Stimulated activated CD4-positive, alpha-beta T cell treated with anti-CD3 and anti-CD28 coated beads, Interleukin-4, amount 100 ng/mL, for 1 hour (primary cell): ENCODE results near the gene KIAA0232.
"Not testable (repeated sequence)": the region's sequence is repeated elsewhere in the genome, so short reads cannot be mapped to it uniquely, and the experiment has no call there.

ENCODE experiments used
- DNase-seq: peaks from one replicate; pipeline ENCODE4 v3.0.0-alpha.2; 2020

The KIAA0232 gene

DNA sequence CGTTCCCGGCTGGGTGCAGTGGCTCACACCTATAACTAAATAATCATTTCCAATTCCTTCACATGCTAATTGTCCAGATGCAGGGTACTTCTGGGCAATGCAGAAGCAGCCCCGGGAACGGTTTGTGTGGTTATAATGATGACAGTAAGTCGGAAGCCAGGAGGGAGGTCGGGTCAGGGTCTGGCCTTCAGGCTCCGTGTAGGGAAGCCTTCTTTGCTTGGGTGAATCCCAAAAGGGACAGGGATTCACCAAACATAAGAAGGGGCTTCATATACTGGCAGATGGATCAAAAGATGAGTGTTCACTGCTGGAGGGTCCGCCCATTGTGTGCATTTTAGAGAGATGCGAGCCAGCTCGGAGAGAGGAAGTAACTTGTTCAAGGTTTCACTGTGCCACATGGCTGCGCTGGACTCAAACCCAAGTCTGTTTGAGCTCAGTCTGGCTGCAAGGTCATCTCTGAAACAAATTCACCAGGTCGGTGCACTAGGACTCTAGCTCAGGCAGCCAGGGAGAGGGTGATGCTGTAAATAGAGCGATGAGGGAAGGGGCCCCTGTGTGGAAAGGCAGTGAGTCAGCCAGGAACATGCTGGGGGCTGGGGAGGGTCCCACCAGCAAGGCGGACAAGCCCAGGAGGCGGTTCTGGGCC lies 4.8 kb upstream of the KIAA0232 start:
- DNase-seq, result no peak

DNA sequence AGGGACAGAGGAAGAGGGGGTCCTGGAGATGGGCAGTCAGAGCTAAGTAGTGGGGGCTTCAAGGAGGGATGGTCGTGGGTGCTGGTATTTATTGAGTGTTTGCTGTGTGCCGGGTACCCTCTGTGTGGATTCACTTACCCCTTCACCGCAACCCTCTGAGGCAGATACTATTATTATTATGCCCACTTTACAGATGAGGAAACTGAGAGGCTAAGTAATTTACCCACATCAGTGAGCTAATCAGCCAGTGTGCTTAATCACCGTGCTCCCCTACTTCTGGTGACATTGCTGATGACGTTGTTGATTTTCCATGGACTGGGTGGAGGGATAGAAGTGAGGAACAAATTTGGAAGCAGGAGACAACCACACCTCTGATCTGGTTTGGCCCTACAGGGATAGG lies 4.1 kb upstream of the KIAA0232 start:
- no peak for DNase-seq

DNA sequence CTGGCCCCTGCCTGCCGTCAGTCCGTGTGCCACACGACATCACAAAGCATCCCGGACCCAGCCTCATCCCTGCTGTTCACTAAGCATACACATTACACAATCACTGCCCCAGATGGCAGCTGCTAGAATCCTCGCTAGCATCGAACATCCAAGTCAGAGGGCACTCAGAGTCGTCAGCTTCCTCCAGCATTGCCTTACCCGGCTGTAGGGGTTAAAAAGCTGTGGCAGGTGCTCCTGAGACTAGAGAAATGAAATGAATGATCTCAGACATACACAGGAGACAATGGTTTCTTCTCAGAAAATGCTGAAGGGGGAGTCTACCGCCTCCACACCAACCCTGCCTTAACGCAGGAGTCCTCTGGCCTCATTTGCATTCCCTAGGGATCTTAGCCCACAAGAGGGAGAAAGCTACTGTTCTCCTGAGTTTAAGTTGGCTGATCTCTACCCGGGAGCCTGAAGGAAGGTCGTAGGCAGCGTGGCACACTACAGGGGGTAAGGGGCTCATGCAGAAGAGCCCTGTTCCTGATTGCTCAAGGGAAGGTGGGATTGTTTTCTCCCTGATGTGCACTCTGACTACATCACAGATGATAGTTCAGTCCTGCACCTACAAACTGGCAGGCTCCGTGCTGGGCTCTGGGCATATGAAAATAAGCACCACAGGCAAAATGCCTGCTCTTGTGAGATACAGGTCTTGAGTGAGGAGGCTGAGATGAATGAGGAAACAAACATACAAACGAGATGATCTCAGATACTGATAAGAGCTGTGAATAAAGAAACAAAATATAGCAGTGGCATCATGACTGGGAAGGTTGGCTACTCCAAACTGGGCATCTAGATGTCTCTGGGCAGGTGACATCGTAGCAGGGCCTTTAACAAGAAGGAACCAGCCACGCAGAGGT lies 2.6 kb upstream of the KIAA0232 start:
- no peak for DNase-seq

DNA sequence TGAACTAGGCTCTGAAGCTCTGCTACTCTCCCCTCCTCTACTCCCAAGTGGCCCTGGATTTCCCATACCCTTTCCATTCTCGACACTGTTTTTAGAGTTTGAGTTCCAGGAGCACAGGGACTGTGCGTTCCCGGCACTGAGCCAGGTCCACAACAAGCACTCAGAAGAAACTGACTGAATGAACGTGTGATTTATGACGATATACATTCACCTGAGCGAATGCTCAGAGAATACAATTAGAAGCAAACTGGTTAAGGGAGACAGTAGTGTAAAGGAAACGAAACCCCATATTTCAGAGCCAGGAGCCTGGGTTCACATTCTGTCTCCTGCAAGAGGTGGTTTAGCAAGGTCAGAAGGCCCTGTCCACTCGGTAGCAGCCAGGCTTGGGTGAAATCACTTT lies 1.4 kb upstream of the KIAA0232 start:
- DNase-seq, result no peak

DNA sequence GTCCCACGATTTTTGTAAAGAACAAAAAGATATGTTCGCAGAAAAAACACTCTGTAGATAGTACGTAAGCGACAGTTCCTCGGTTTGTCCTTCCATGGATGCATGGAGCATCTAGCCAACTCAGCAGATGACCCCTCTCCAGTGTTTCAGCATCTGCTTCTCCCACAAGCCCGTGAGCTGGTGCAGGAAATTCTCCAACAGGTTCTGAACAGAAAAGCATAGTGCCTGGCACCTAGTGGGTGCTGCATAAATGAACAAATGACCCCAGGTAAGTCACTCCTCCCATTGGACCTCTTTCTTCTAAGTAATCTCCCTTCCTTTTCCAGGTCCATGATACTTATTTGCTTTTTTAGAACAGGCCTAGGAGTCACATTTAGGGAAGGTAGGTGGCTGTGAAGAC lies 966 bp upstream of the KIAA0232 start:
- no peak for DNase-seq

DNA sequence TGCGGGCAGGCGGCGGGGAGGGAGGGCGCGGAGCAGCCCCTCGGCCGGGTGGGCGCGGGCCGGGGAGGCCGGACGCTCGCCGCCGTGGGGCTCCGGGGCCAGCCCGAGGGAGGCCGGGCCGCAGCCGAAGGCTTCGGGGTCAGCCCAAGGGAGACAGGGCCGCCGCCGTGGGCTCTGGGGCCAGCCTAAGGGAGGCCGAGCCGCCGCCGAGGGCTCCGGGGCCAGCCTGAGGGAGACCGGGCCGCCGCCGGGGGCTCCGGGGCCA lies 251 bp downstream of the KIAA0232 start:
- DNase-seq, result no peak

DNA sequence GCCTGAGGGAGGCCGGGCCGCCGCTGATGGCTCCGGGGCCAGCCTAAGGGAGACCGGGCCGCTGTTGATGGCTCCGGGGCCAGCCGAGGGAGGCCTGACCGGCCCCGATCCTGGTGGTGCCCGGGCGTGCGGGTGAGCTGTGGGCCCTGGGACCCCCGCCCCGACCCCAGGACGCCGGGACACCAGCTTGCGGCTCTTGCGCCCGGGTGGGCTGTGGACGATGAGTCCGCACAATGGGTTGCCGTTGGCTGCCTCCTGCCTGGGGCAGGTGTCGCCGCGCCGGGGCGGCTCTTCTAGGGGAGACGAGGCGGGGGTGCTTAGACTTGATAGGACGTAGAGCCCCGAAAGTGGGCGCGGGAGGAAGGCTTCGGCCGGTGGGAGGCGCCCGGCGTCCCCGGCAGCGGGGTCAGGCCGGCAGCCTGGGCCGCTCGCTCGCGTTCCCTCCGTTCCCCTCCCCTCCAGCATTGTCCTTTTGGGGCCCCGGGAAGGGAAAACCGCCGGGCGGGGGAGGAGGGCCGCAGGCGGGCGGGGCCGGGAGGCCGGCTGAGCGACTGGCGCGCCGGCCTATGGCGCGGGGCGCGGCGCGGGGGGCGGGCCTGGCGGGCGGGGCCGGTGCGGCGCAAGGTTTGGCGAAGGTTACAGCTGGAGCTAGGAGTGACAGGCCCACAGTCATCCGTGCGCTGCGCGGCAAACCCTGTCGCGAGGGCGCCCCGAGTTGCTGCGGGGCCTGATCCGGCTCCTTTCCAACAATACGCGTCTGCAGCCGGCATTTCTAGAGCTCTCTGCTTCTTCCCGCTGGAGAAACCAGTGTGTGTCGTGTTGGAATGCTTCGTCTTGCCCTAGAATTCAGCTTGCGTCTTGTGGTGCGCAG lies 819 bp downstream of the KIAA0232 start:
- DNase-seq, result peak; percentile 89

DNA sequence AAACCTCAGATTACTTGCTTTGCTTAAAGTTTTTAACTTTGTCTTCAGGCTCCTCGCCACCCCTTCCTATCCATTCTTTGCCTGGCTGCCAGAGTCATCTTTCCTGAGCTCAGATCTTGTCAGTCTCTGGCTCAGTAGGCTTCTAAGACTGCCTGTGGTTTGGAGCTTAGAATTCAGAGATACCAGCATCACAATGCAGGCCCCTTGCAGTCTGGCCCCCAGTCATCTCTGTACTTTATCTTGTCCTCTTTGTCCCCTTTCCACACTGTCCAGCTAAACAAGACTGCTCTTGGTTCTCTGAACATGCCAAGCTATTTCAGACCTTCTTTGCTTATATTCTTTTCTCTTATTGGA lies 3.0 kb downstream of the KIAA0232 start:
- no peak for DNase-seq

DNA sequence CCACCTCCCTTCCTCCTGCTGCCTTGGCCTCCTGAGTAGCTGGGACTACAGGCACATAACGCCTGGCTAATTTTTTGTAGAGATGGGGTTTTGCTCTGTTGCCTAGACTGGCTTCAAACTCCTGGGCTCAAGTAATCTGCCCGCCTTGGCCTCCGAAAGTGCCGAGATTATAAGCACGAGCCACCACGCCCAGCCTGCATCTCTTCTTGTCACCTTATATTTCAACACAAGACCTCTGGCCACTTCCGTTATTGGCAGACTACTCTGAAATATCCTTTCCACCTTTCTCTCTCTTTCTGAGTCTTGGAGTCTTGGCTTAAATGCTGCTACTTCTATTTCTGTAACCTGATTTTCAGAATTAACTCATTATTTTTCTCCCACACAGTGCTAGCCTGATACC lies 5.6 kb downstream of the KIAA0232 start:
- DNase-seq, result no peak

DNA sequence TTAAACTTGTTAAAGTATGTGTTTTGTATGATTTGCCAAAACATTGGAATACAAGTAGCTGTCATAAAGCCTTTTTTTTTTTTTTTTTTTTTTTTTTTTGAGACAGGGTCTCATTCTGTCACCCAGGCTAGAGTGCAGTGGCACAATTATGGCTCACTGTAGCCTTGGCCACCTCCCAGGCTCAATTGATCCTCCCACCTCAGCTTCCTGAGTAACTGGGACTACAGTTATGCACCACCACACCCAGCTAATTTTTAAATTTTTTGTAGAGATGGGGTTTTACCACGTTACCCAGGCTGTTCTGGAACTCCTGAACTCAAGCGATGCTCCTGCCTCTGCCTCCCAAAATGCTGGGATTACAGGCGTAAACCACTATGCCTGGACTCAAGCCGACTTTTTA lies 8.7 kb downstream of the KIAA0232 start:
- not testable (repeated sequence) for DNase-seq

DNA sequence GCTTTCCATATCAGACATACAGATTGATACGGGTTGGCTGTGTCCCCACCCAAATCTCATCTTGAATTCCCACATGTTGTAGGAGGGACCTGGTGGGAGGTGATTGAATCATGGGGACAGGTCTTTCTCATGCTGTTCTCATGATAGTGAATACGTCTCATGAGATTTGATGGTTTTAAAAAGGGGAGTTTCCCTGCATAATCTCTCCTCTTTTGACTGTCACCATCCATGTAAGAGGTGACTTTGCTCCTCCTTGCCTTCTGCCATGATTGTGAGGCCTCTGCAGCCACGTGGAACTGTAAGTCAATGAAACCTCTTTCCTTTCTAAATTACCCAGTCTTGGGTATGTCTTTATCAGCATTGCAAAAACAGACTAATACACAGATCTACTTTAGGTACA lies 9.3 kb downstream of the KIAA0232 start:
- not testable (repeated sequence) for DNase-seq

DNA sequence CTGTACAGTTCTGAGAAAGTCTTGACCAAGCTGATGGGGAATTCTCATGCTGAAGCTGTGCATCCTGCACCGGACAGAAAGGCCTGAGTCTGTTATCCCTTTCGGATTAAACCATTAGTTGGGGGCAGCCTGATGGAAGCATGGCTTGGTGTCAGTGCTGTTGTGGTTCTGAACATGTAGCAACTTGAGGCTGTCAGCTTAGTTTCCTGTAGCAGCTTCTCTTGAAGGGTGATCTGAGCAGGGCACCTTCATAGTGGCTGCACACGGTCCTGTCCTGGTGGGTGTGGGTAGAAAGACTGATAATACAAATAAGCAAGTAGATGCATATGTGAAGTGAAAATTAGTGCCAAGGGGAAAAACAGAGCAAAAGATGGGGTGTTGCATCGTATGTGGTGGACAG lies 11.7 kb downstream of the KIAA0232 start:
- no peak for DNase-seq

DNA sequence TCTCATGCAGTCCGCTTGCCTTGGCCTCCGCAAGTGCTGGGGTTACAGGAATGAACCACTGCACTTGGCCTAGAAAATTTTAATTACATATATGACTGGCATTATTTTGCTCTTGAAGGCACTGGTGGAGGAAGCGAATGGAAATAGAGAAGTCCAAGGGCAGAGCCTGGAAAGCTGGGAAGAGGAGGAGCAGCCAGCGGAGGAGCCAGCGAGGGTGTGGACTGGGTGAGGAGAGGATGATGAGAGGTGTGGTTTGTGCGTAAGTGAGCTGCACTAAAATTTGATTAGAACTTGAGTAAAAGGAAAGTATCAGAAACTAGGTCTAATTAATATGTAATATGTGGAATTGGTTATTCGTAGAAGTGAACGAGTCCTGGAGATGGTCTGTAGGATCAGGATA lies 13.3 kb downstream of the KIAA0232 start:
- no peak for DNase-seq

DNA sequence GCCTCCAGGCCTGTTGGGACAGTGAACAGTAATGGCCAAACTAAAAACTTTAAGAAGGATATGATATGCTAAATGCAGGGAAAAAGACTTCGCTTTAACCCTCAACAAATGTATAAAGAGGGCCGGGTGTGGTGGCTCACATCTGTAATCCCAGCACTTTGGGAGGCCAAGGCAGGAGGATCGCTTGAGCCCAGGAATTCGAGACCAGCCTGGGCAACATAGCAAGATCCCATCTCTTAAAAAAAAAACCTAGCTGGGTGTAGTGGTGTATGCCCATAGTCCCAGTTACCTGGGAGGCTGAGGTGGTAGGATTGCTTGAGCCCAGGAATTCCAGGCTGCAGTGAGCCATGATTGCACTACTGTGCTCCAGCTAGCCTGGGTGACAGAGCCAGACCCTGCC lies 14.8 kb downstream of the KIAA0232 start:
- not testable (repeated sequence) for DNase-seq

DNA sequence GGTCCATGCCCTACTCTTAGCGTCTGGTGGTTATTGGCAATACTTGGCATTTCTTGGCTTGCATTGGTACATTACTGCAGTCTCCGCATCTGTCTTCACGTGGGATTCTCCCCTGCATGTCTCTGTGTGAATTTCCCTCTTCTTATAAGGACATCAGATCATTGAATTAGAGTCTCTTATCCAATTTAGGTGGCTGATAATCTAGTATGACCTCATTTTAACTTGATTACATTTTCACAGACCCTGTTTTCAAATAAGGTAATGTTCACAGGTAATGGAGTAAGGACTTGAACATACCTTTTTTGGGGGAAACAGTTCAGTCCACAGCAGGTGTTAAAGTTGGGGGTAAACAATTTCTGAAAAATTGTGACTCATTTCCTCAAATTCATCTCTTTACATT lies 16.6 kb downstream of the KIAA0232 start:
- DNase-seq, result no peak

DNA sequence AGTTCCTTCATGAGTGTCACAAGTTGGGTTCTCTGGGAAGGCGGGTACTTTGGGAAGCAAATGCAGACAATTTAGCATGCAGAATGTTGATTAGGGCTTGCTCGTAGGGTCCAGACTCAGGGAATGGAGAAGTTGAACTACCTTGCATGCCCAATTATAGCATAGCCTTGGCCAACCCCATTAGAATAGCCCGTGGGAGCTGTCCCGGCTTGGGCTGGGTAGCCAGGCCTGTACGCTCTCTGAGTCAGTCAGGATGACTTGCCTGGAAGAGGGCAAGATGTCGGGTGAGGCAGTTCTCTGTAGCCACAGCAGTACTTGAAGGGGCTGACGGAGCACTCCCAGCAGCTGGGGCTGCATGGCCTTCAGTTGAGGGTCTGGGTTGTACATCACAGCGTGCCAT lies 19.5 kb downstream of the KIAA0232 start:
- DNase-seq, result no peak

DNA sequence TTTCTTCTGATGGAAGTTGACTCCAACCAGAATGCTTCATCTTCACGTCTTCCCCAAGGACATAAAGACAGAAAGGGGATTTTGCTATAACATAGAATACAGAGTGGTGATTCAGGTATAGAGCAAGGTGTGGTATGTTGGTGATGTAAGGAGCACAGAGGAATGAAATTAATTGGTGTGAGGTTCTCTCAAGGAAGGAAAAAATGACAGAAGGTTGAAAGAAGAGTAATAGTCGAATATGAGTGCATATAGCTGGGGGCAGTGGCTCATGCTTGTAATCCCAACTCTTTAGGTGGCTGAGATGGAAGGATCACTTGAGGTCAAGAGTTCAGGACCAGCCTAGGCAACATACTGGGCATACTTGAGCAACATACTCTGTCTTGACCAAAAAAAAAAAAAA lies 20.1 kb downstream of the KIAA0232 start:
- DNase-seq, result no peak

DNA sequence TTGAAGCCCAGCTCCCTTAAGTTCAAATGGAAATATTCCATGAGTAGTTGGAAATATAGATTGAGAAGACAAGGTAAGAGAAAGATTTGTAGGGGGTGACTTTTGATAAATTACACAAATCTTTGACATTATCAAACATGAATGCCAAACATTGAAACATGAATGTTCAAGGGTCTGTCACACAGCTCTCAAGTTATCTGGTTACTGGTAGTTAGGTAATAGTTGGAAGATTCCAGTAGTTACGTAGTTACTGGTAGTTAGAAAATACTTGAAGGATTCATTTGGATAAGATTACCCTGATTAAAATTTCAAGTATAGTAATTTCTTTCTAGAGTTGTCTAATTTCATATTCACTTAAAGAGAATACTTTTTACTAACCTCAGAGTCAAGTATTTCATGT lies 20.7 kb downstream of the KIAA0232 start:
- no peak for DNase-seq

DNA sequence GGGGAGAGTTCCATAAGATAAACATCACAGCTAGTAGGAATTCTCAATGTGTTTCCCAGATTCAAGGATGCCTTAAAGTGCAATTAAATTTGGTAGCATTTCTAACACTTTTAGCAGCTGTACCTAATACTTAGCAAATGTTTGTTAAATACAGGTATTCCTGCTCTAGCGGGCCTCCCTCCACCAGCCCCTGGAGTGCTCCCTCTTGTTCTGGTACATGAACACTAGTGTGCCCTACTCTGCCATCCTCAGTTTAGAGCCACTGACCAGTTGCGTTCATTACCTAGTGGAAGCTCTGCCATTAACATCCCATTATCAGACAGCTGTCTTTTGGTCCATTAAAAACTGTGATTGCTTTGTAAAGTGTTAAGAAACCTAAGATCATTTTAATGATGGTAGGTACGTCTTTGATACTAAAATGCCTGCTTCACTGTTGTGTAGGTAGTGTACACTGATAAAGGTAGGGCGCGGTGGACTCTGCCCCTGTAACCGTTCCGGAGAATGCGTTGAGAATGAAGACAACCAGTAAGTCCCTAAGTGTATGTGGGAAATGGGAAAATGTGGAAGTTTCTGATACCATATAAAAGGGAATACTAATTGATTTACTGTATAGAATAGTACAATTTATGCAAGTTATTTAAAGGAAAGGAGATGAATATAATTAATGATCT lies 21.7 kb downstream of the KIAA0232 start:
- DNase-seq, result no peak

DNA sequence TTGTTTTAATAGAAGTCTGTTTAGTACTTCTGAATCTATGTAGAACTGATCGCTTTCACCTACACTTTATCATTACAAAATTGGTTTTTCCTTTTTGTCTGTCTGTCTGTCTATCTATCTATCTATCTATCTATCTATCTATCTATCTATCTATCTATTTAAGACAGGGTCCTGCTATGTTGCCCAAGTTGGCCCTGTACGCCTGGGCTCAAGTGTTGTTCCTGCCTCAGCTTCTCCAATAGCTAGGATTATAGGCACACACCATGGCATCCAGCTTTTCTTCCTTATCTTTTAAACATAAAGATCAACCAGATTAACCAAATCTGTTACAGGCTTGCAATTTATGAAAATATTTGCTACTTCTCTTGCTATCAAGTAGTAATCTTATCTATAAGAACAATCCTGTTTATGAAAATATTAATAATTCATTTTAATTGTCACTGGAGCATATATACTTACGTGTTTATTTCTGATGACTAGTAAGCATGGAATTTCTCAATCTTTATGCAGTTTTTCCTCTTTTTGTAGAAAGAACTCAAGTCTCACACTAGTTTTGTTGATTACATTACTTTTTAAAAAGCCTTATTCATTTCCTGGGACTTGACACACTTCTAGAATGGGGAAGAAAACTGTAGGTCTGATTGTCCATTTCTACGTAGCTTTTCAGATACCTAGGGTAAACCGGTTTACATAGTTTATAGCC lies 24.5 kb downstream of the KIAA0232 start:
- DNase-seq, result no peak

DNA sequence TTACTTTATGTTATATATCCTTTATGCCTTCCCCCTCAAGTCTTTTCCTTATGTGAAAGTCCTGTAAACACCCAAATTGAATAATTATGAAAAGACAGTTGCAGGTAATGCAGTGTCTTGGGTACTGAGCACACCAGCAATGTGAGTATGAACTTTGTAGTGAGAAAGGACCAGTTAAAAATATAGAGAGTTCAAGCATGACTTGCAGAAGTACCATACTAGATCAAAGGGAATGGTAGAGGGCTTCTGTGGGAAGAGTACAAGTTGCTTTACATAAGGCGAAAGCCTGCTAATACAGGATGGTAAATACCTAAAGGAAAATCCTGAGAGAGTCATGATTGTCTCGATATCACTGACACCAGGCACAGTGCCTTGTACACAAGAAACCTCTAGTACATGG lies 25.7 kb downstream of the KIAA0232 start:
- DNase-seq, result no peak

DNA sequence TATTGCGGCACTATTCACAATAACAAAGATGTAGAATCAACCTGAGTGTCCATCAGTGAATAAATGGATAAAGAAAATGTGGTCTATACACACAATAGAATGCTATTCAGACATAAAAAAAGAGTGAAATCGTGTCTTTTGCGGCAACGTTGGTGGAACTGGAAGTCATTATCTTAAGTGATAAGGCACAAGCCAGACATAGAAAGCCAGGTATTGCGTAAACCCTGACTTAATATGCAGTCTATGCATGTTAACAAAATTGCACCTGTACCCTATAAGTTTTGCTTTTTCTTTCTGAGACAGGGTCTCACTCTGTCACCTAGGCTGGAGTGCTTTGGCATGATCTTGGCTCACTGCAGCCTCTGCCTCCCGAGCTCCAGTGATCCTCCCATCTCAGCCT lies 28.6 kb downstream of the KIAA0232 start:
- DNase-seq, result no peak

DNA sequence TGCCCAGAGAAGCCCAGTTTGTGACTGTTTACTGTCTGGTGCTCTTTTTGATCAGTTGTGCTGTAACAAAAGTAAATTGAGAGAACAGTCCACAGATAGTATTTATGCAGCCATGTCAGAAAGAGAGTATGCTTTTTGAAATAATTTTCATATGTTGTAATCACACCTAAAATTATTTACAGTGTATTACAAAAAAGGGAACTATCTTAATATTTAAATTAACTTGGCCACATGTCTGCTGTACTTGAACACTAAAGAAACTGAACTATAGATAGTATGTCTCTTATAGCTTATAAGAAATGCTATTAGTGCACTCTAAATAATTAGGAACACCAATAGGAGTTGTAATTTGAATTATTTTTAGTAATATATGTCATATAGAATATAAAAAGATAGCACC lies 30.2 kb downstream of the KIAA0232 start:
- no peak for DNase-seq
